Bronchial epithelial cell (primary cell): Measurements from ENCODE around the gene SF3B2. TPM values are rescaled to one million over a fixed set of nuclear protein-coding genes. Genes with fewer than 3 reads are reported as not detected.
"Not testable (repeated sequence)": the region's sequence is repeated elsewhere in the genome, so short reads cannot be mapped to it uniquely, and the experiment has no call there.

Experiments used
- DNase-seq: peaks from one replicate; pipeline ENCODE4 v3.0.0-alpha.2; 2010; ENCODE audit warnings: low read depth
- FAIRE-seq: peaks from 2 replicates; lab custom pipeline; 2011; peaks lifted over from hg19 to GRCh38; lab: Jason Lieb, UNC
- H3K27me3 ChIP-seq: 2 replicates; pipeline ENCODE4 v1.5.1; 2011; ENCODE audit warnings: low read length; ENCODE audit not compliant: control insufficient read depth, insufficient read depth
- H3K36me3 ChIP-seq: 2 replicates; pipeline ENCODE4 v1.5.1; 2011; ENCODE audit warnings: low read length; ENCODE audit not compliant: control insufficient read depth, insufficient read depth
- H3K4me3 ChIP-seq: 2 replicates; pipeline ENCODE4 v1.5.1; 2011; ENCODE audit warnings: mild to moderate bottlenecking, low read depth, low read length, control low read depth
- CTCF ChIP-seq: IDR thresholded peaks from 2 replicates; pipeline ENCODE4 v1.5.1; 2011; ENCODE audit warnings: mild to moderate bottlenecking, moderate library complexity, low read length, control low read depth, inconsistent platforms; ENCODE audit not compliant: insufficient read depth, severe bottlenecking
- total RNA-seq: library from RNA; depleted of rRNA; stranded (reverse); fragments of >200 nt; gene quantifications from 2 replicates; pipeline ENCODE4 v1.2.1, GENCODE V29; 2014

SF3B2 gene
- total RNA-seq, 1 donor from 2014 or later: 88.2 TPM

- DNase-seq: no peak
- Histone ChIP-seq H3K36me3 (no peaks in the 10 kb centered on the region), H3K27me3 (no peaks in the 10 kb centered on the region), H3K4me3 (no peak overlapping the region)
- no peak for TF ChIP-seq CTCF
- FAIRE-seq: no peak
Measured at GRCh38 chr11:66112041-66112491, 59.9 kb downstream of the SF3B2 start.

GRCh38 chr11:66112601-66113499 lies 60.7 kb downstream of the SF3B2 start:
- FAIRE-seq (no peak), DNase-seq (peak; percentile 94)
- Histone ChIP-seq H3K36me3 (no peaks in the 10 kb centered on the region), H3K4me3 (no peak overlapping the region), H3K27me3 (no peaks in the 10 kb centered on the region)
- no peak for TF ChIP-seq CTCF

GRCh38 chr11:66114957-66115356 lies 62.8 kb downstream of the SF3B2 start:
- not testable (repeated sequence) for DNase-seq, FAIRE-seq, H3K27me3 ChIP-seq, H3K36me3 ChIP-seq, H3K4me3 ChIP-seq

- no peak for DNase-seq
Measured at GRCh38 chr11:66115638-66116301, 63.6 kb downstream of the SF3B2 start.

GRCh38 chr11:66116576-66117361 lies 64.6 kb downstream of the SF3B2 start:
- Histone ChIP-seq H3K27me3 (no peaks in the 10 kb centered on the region), H3K4me3 (no peak overlapping the region), H3K36me3 (no peaks in the 10 kb centered on the region)
- DNase-seq (no peak), FAIRE-seq (no peak)
- no peak for TF ChIP-seq CTCF

More at GRCh38 chr11:66115638-66116301, 63.6 kb downstream of the SF3B2 start:
- no peaks in the 10 kb centered on the region for H3K36me3 ChIP-seq
- H3K4me3 ChIP-seq: no peak overlapping the region
- H3K27me3 ChIP-seq: no peaks in the 10 kb centered on the region
- no peak for TF ChIP-seq CTCF
- FAIRE-seq: no peak
